SK-N-SH (cell line): ENCODE data around the gene ARAP3. TPM values are rescaled to one million over a fixed set of nuclear protein-coding genes. Genes with fewer than 3 reads are reported as not detected.

Experiments
- CTCF ChIA-PET: fragments of 300-600, 350-600 bp; formaldehyde crosslinking; extraction: SDS; loops from one replicate; lab custom pipeline; 2021; lab: Yijun Ruan, JAX
- POLR2A ChIA-PET: fragments of 350-600 bp; sonication (Branson Sonifier 250); formaldehyde crosslinking; extraction: SDS; loops from one replicate; lab custom pipeline; 2020; ENCODE audit warnings: antibody characterized with exemption, inconsistent platforms; lab: Yijun Ruan, JAX
- DNase-seq: peaks from one replicate; pipeline ENCODE4 v3.0.0; 2012
- H2AFZ ChIP-seq: fragments of 200-600 bp; sonication (generic); 2 replicates; pipeline ENCODE4 v1.8.1; 2016; ENCODE audit warnings: antibody characterized with exemption, mild to moderate bottlenecking, low read depth
- H3F3A ChIP-seq: fragments of 200-600 bp; sonication (generic); replicated peaks from 2 replicates; pipeline ENCODE3; 2016; ENCODE audit warnings: antibody characterized with exemption, mild to moderate bottlenecking; ENCODE audit not compliant: insufficient read depth
- H3K27ac ChIP-seq, 2 experiments: fragments of 200-500 bp in 1 of 2; fragments of 200-600 bp in 1 of 2; sonication (Bioruptor generic) in 1 of 2; sonication (generic), shearing (Covaris generic) in 1 of 2; 2 replicates each; pipeline versions ENCODE4 v1.5.1 to v1.6.1; 2014 to 2016; ENCODE audit warnings: low read depth in 2 of 2, inconsistent platforms in 1 of 2, low read length in 1 of 2, mild to moderate bottlenecking in 1 of 2, mixed read lengths in 1 of 2
- H3K27me3 ChIP-seq: fragments of 200-600 bp; sonication (generic), shearing (Covaris generic); 2 replicates; pipeline ENCODE4 v1.6.1; 2016; ENCODE audit warnings: mixed run types; ENCODE audit not compliant: insufficient read depth
- H3K36me3 ChIP-seq, 2 experiments: fragments of 200-500 bp in 1 of 2; fragments of 200-600 bp in 1 of 2; sonication (Bioruptor generic) in 1 of 2; sonication (generic) in 1 of 2; replicated peaks in 1 of 2; 2 replicates each; pipeline versions ENCODE3 to v1.5.1; 2014 to 2016; ENCODE audit warnings: low read length in 1 of 2, mild to moderate bottlenecking in 1 of 2; ENCODE audit not compliant: insufficient read depth in 2 of 2, control insufficient read depth in 1 of 2
- H3K4me1 ChIP-seq, 2 experiments: fragments of 200-500 bp in 1 of 2; fragments of 200-600 bp in 1 of 2; sonication (Bioruptor generic) in 1 of 2; sonication (generic), shearing (Covaris generic) in 1 of 2; 2 replicates each; pipeline versions ENCODE4 v1.5.1 to v1.6.1; 2014 to 2016; ENCODE audit warnings: low read depth in 1 of 2, low read length in 1 of 2, mixed run types in 1 of 2; ENCODE audit not compliant: insufficient read depth in 2 of 2, control insufficient read depth in 1 of 2
- H3K4me2 ChIP-seq: fragments of 200-600 bp; sonication (generic), shearing (Covaris generic); 2 replicates; pipeline ENCODE4 v1.6.1; 2017; ENCODE audit warnings: mixed run types
- H3K4me3 ChIP-seq, 2 experiments: fragments of 200-500 bp in 1 of 2; fragments of 200-600 bp in 1 of 2; sonication (Bioruptor generic) in 1 of 2; sonication (generic), shearing (Covaris generic) in 1 of 2; 2 replicates each; pipeline versions ENCODE4 v1.5.1 to v1.8.1; 2014 to 2016; ENCODE audit warnings: low read depth in 2 of 2, inconsistent platforms in 1 of 2, low read length in 1 of 2, mild to moderate bottlenecking in 1 of 2, mixed read lengths in 1 of 2, moderate library complexity in 1 of 2
- H3K79me2 ChIP-seq: fragments of 200-600 bp; sonication (generic); 2 replicates; pipeline ENCODE4 v1.8.1; 2017; ENCODE audit warnings: mild to moderate bottlenecking; ENCODE audit not compliant: insufficient read depth
- H3K9ac ChIP-seq: fragments of 200-600 bp; sonication (generic); 2 replicates; pipeline ENCODE4 v1.6.1; 2017; ENCODE audit warnings: mixed run types
- H3K9me2 ChIP-seq: fragments of 200-600 bp; sonication (generic); 2 replicates; pipeline ENCODE4 v1.6.1; 2017; ENCODE audit warnings: mixed run types
- H3K9me3 ChIP-seq: fragments of 200-600 bp; sonication (generic); 2 replicates; pipeline ENCODE4 v1.6.1; 2017; ENCODE audit warnings: mixed run types, mild to moderate bottlenecking, moderate library complexity
- H4K20me1 ChIP-seq: fragments of 200-600 bp; sonication (generic); 2 replicates; pipeline ENCODE4 v1.6.1; 2017; ENCODE audit warnings: mild to moderate bottlenecking, mixed run types; ENCODE audit not compliant: insufficient read depth
- CHD2 ChIP-seq: fragments of 150-350 bp; IDR thresholded peaks from 2 replicates; pipeline ENCODE4 v1.6.1; 2018; ENCODE audit warnings: low read length; ENCODE audit not compliant: partially characterized antibody
- EP300 ChIP-seq, 2 experiments: IDR thresholded peaks; 2 replicates each; pipeline versions ENCODE4 v1.4.0 to v1.6.1; 2012; ENCODE audit warnings: borderline replicate concordance in 1 of 2, low read depth in 1 of 2, low read length in 1 of 2
- EZH2phosphoT487 ChIP-seq: fragments of 200-600 bp; sonication (generic); IDR thresholded peaks from 2 replicates; pipeline ENCODE4 v1.6.1; 2017; ENCODE audit warnings: low read depth, mixed run types, mild to moderate bottlenecking, antibody characterized with exemption, moderate library complexity, borderline replicate concordance
- FOSL2 ChIP-seq: IDR thresholded peaks from 2 replicates; pipeline ENCODE4 v1.4.0; 2012; ENCODE audit warnings: low read depth, mild to moderate bottlenecking, moderate library complexity, borderline replicate concordance
- GABPA ChIP-seq: IDR thresholded peaks from 2 replicates; pipeline ENCODE4 v1.4.0; 2012; ENCODE audit warnings: low read depth, mild to moderate bottlenecking
- GATA2 ChIP-seq: sonication (generic); formaldehyde crosslinking; IDR thresholded peaks from 2 replicates; pipeline ENCODE4 v1.5.0; 2020; ENCODE audit warnings: mild to moderate bottlenecking, missing genetic modification reagents
- JUND ChIP-seq: IDR thresholded peaks from 2 replicates; pipeline ENCODE4 v1.4.0; 2012
- MEF2A ChIP-seq: IDR thresholded peaks from 2 replicates; pipeline ENCODE4 v1.4.0; 2012; ENCODE audit warnings: low read depth, borderline replicate concordance
- RAD21 ChIP-seq: IDR thresholded peaks from 2 replicates; pipeline ENCODE4 v1.6.1; 2012; ENCODE audit warnings: mild to moderate bottlenecking, low read length
- SIN3A ChIP-seq: IDR thresholded peaks from 2 replicates; pipeline ENCODE4 v1.6.1; 2012; ENCODE audit warnings: low read depth, mild to moderate bottlenecking, low read length, moderate library complexity, borderline replicate concordance
- SMC3 ChIP-seq: IDR thresholded peaks from 2 replicates; pipeline ENCODE4 v1.6.1; 2012; ENCODE audit warnings: low read depth, low read length, improper control_type of control experiment
- TAF1 ChIP-seq: IDR thresholded peaks from 2 replicates; pipeline ENCODE4 v1.6.1; 2012; ENCODE audit warnings: low read depth, mild to moderate bottlenecking, low read length, moderate library complexity, borderline replicate concordance
- TCF12 ChIP-seq: IDR thresholded peaks from 2 replicates; pipeline ENCODE4 v1.4.0; 2012
- USF1 ChIP-seq: IDR thresholded peaks from 2 replicates; pipeline ENCODE4 v1.4.0; 2012; ENCODE audit warnings: low read depth, borderline replicate concordance
- WGBS: methylation state at CpG from one replicate; pipeline ENCODE4 v1.1.6; 2017; ENCODE audit warnings: low lambda C conversion rate; 5-methylcytosine and 5-hydroxymethylcytosine counted together
- polyA plus RNA-seq, 3 experiments: library from polyadenylated mRNA; depleted of rRNA; stranded (reverse); fragments of >200 nt; gene quantifications; 2 replicates each; pipeline ENCODE4 v1.2.3, GENCODE V29; 2012
- TF ChIP-seq, protein P1 (sequence below): IDR thresholded peaks from 2 replicates; pipeline ENCODE4; 2012
- TF ChIP-seq, protein P2 (sequence below): fragments of 150-350 bp; IDR thresholded peaks from 2 replicates; pipeline ENCODE4 v1.6.1; 2017; ENCODE audit warnings: antibody characterized with exemption, low read length, low read depth, borderline replicate concordance
- TF ChIP-seq, protein P3 (sequence below): IDR thresholded peaks from 2 replicates; pipeline ENCODE4 v1.4.0; 2012; ENCODE audit warnings: low read depth, borderline replicate concordance

ARAP3 gene
- polyA plus RNA-seq, 1 of the 3 experiments (the other 2 are of a cell fraction), result 6.5 TPM

GRCh38 chr5:141615991-141616720 lies 65.9 kb downstream of the ARAP3 start:
- no peak for DNase-seq
- peaks cover 29% of the 10 kb centered on the region for H3F3A ChIP-seq
- ChIA-PET CTCF (interaction anchor here (0.6 to 14.8 kb wide), 7 partner anchors 10 to 775 kb away, joined by 3 to 280 read pairs (median 5); partner anchors contain the start of genes HDAC3, PCDHA8 and RELL2), POLR2A (no interaction called here)
- H4K20me1 ChIP-seq, result no peaks in the 10 kb centered on the region; the same call in 1 of the 2 replicates
- no peaks in the 10 kb centered on the region for H3K9me2 ChIP-seq
- H3K9me3 ChIP-seq, result no peaks in the 10 kb centered on the region
- H3K36me3 ChIP-seq, result peaks cover 15 to 22% of the 10 kb centered on the region in 2 experiments
- H3K27ac ChIP-seq, result no peak overlapping the region
- H3K4me3 ChIP-seq, result no peak overlapping the region
- H3K27me3 ChIP-seq, result no peaks in the 10 kb centered on the region
- no peak overlapping the region for H2AFZ ChIP-seq
- no peak overlapping the region for H3K9ac ChIP-seq
- WGBS, result 94% methylated on average over 9 of the region's 9 CpGs
- peaks cover 73% of the 10 kb centered on the region for H3K79me2 ChIP-seq
- TF ChIP-seq USF1 (no peak), CHD2 (no peak), TAF1 (no peak)
- H3K4me2 ChIP-seq, result no peak overlapping the region
- peaks cover 8 to 9% of the 10 kb centered on the region in 2 experiments; a peak in 2 of 4 replicates for H3K4me1 ChIP-seq

DNA sequence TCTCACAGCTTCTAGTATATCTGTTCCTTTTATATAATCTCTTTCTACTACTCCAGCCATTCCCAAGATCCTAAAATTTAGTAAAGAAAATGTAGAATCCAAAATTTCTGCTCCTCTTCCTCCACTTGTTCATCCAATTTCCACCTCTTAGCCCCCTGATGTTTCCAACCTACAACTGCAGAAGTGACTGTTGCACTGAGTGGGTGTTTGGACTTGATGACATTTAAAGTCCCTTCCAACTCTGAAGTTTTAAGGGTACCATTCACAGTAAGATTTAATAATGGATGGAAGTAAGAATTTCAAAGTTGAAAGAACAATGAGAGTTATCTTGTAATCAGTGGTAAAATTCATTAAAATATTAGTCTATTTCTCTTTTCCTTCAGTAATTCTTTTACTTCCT lies 68.7 kb downstream of the ARAP3 start:
- TF ChIP-seq EP300 (IDR thresholded peaks at IDR 0.05; ENCODE audit: borderline replicate concordance in 1 of 2, low read depth in 1 of 2, low read length in 1 of 2), result no peak
- TF ChIP-seq SMC3, result no peak
- TF ChIP-seq, protein P1, sequence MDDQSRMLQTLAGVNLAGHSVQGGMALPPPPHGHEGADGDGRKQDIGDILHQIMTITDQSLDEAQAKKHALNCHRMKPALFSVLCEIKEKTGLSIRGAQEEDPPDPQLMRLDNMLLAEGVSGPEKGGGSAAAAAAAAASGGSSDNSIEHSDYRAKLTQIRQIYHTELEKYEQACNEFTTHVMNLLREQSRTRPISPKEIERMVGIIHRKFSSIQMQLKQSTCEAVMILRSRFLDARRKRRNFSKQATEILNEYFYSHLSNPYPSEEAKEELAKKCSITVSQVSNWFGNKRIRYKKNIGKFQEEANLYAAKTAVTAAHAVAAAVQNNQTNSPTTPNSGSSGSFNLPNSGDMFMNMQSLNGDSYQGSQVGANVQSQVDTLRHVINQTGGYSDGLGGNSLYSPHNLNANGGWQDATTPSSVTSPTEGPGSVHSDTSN, result no peak
- no peak for TF ChIP-seq EZH2phosphoT487
- TF ChIP-seq TCF12, result no peak
- TF ChIP-seq, protein P2, sequence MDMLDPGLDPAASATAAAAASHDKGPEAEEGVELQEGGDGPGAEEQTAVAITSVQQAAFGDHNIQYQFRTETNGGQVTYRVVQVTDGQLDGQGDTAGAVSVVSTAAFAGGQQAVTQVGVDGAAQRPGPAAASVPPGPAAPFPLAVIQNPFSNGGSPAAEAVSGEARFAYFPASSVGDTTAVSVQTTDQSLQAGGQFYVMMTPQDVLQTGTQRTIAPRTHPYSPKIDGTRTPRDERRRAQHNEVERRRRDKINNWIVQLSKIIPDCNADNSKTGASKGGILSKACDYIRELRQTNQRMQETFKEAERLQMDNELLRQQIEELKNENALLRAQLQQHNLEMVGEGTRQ, result no peak
- TF ChIP-seq, protein P3, sequence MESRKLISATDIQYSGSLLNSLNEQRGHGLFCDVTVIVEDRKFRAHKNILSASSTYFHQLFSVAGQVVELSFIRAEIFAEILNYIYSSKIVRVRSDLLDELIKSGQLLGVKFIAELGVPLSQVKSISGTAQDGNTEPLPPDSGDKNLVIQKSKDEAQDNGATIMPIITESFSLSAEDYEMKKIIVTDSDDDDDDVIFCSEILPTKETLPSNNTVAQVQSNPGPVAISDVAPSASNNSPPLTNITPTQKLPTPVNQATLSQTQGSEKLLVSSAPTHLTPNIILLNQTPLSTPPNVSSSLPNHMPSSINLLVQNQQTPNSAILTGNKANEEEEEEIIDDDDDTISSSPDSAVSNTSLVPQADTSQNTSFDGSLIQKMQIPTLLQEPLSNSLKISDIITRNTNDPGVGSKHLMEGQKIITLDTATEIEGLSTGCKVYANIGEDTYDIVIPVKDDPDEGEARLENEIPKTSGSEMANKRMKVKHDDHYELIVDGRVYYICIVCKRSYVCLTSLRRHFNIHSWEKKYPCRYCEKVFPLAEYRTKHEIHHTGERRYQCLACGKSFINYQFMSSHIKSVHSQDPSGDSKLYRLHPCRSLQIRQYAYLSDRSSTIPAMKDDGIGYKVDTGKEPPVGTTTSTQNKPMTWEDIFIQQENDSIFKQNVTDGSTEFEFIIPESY, result no peak
- no peak for TF ChIP-seq CHD2
- TF ChIP-seq JUND, result no peak
- TF ChIP-seq FOSL2, result no peak
- no peak for TF ChIP-seq RAD21
- no peak for TF ChIP-seq SIN3A
- no peak for TF ChIP-seq GATA2 (CRISPR knock-in tag)
- no peak for TF ChIP-seq GABPA
- TF ChIP-seq MEF2A, result no peak
- POLR2A ChIA-PET, result no interaction called here
- Histone ChIP-seq H3K4me2 (no peak overlapping the region), H3K9me3 (no peaks in the 10 kb centered on the region), H3K9me2 (no peaks in the 10 kb centered on the region), H3K9ac (no peak overlapping the region), H3K27me3 (no peaks in the 10 kb centered on the region), H3K27ac (no peak overlapping the region), H4K20me1 (no peaks in the 10 kb centered on the region; the same call in 1 of the 2 replicates), H3F3A (peaks cover 9% of the 10 kb centered on the region), H3K79me2 (peaks cover 99% of the 10 kb centered on the region), H3K36me3 (peaks cover 8 to 11% of the 10 kb centered on the region in 2 experiments), H2AFZ (no peak overlapping the region), H3K4me3 (no peak overlapping the region), H3K4me1 (peaks cover 8 to 9% of the 10 kb centered on the region in 2 experiments; a peak in 2 of 4 replicates)
- no peak for DNase-seq
- CTCF ChIA-PET, result interaction anchor here (14.8 kb wide), 1 partner anchor 22 kb away, joined by 280 read pairs; no protein-coding TSS in a partner anchor
